Measurements from ENCODE around the gene COPS8. TPM values are rescaled to one million over a fixed set of nuclear protein-coding genes. Genes with fewer than 3 reads are reported as not detected.

The COPS8 gene
- total and polyA plus RNA-seq, 2 of the 4 experiments (the other 2 are of a cell fraction) = 47.0 to 64.9 TPM

- ATAC-seq (ENCODE audit: low read depth) (no peak), DNase-seq (no peak)
- dilution Hi-C loops (cut with HindIII; ENCODE audit: low sequenced_read_pairs, unreplicated experiment) = no loop called here
- no peaks in the 10 kb centered on the region for H3K36me3 ChIP-seq (ENCODE audit: control insufficient read depth, insufficient read depth, low read length)
- peaks cover 10% of the 10 kb centered on the region for H3K4me1 ChIP-seq (ENCODE audit: control insufficient read depth, insufficient read depth, low read length)
- no peak overlapping the region for H2BK20ac ChIP-seq (ENCODE audit: low read depth, low read length)
- no peak overlapping the region for H3K18ac ChIP-seq (ENCODE audit: low read depth, low read length)
- ChIA-PET POLR2A (ENCODE audit: unreplicated experiment) (no interaction called here), CTCF (no interaction called here)
- H2BK120ac ChIP-seq (ENCODE audit: low read depth, low read length) = no peak overlapping the region
- H3K9me3 ChIP-seq (ENCODE audit: control insufficient read depth, insufficient read depth, low read length) = peaks cover 9% of the 10 kb centered on the region
- H3K9ac ChIP-seq (ENCODE audit: low read depth, low read length) = no peak overlapping the region
- no peak overlapping the region for H3K4me3 ChIP-seq (ENCODE audit: insufficient read depth, low read depth, low read length)
- H3K27ac ChIP-seq (ENCODE audit: insufficient read depth, low read length) = no peak overlapping the region
- no peak overlapping the region for H4K5ac ChIP-seq (ENCODE audit: low read depth, low read length)
- no peaks in the 10 kb centered on the region; the same call in 1 of the 2 replicates for H3K9me1 ChIP-seq (ENCODE audit: insufficient read depth, low read length)
- H2AK9ac ChIP-seq (replicated peaks; ENCODE audit: low read depth, low read length, poor library complexity) = no peak overlapping the region
- H2AK5ac ChIP-seq (ENCODE audit: low read depth, low read length) = no peak overlapping the region
- no peak overlapping the region for H2BK15ac ChIP-seq (ENCODE audit: low read depth, low read length)
- no peak overlapping the region for H3K4ac ChIP-seq (ENCODE audit: low read depth, low read length)
- H3K4me2 ChIP-seq (ENCODE audit: low read depth, low read length) = no peak overlapping the region
- in situ Hi-C loops (cut with MboI; ENCODE audit: low sequenced_read_pairs) = no loop called here
- no peak overlapping the region for H4K8ac ChIP-seq (ENCODE audit: low read depth in 2 of 2, low read length in 2 of 2)
- no TSS peak for BruUV-seq (replicated peaks)
- H3K27me3 ChIP-seq (ENCODE audit: control insufficient read depth, insufficient read depth, low read length) = no peaks in the 10 kb centered on the region
- no peaks in the 10 kb centered on the region for H3K79me1 ChIP-seq (ENCODE audit: low read depth in 1 of 2, low read length in 2 of 2)
- intact Hi-C loops (cut with micrococcal nuclease) = no loop called here
- no peak overlapping the region for H3K23ac ChIP-seq (ENCODE audit: low read depth, low read length)
- 0 out of 2 replicates have a peak overlapping the region, but pooled peaks have one; percentile 28 for H3K14ac ChIP-seq (replicated peaks; ENCODE audit: low read depth, low read length)
- H4K91ac ChIP-seq (ENCODE audit: insufficient read depth, low read depth, low read length) = no peak overlapping the region
- no peak overlapping the region for H2BK5ac ChIP-seq (ENCODE audit: low read depth, low read length, poor library complexity, severe bottlenecking)
- WGBS, 2 experiments (ENCODE audit: extremely low coverage in 2 of 2, insufficient read length in 1 of 2) = 55% methylated on average over 1 of the region's 3 CpGs; no CpG with 5 or more reads in 1 of the 2 experiments
- TF ChIP-seq MAZ (IDR thresholded peaks at IDR 0.05; ENCODE audit: borderline replicate concordance, low read depth, low read length) (no peak), CEBPB (IDR thresholded peaks at IDR 0.05; ENCODE audit: low read depth, low read length) (no peak), FOS (IDR thresholded peaks at IDR 0.05; ENCODE audit: low read depth, low read length) (no peak), POLR2A (IDR thresholded peaks at IDR 0.05; ENCODE audit: low read depth, low read length) (no peak), SMC3 (IDR thresholded peaks at IDR 0.05; ENCODE audit: low read depth, low read length) (no peak), RFX5 (IDR thresholded peaks at IDR 0.05; ENCODE audit: low read depth, low read length) (no peak), USF2 (IDR thresholded peaks at IDR 0.05; ENCODE audit: low read depth, low read length) (no peak)
- no peak overlapping the region for H2AFZ ChIP-seq (replicated peaks; ENCODE audit: low read length, poor library complexity)
- H4K20me1 ChIP-seq (ENCODE audit: insufficient read depth, low read length) = no peaks in the 10 kb centered on the region
- no peak overlapping the region for H3K56ac ChIP-seq (ENCODE audit: extremely low read depth, insufficient read depth, low read length)
Measured at GRCh38 chr2:237144516-237144915, 58.8 kb downstream of the COPS8 start.
